OCI-LY3 (cell line): ENCODE measurements around the gene MN1.

ENCODE experiments used
- H2AFZ ChIP-seq: fragments of 200-600, 300-600 bp; shearing (Covaris generic); 2 replicates; pipeline ENCODE4 v1.6.0; 2014; ENCODE audit warnings: antibody characterized with exemption, low read depth, low read length
- H3K27ac ChIP-seq: fragments of 200-600, 300-600 bp; sonication (generic); 2 replicates; pipeline ENCODE4 v1.5.1; 2014; ENCODE audit warnings: mild to moderate bottlenecking, low read length, moderate library complexity, mixed read lengths
- H3K27me3 ChIP-seq: fragments of 200-600, 300-600 bp; sonication (generic); 2 replicates; pipeline ENCODE4 v1.6.1; 2014; ENCODE audit warnings: low read depth, low read length, mixed read lengths
- H3K36me3 ChIP-seq: fragments of 200-600, 300-600 bp; sonication (generic); replicated peaks from 2 replicates; pipeline ENCODE3; 2014; ENCODE audit warnings: low read depth, low read length, mixed read lengths
- H3K4me1 ChIP-seq: fragments of 300-600, 200-600 bp; sonication (generic); 2 replicates; pipeline ENCODE4 v1.6.1; 2014; ENCODE audit warnings: low read length, mixed read lengths
- H3K4me2 ChIP-seq: fragments of 200-600, 300-600 bp; sonication (generic); 2 replicates; pipeline ENCODE4 v1.6.1; 2014; ENCODE audit warnings: low read length, mixed read lengths
- H3K4me3 ChIP-seq: fragments of 300-600, 200-600 bp; sonication (generic); 2 replicates; pipeline ENCODE4 v1.5.1; 2014; ENCODE audit warnings: antibody characterized with exemption, mild to moderate bottlenecking, low read length, moderate library complexity
- H3K79me2 ChIP-seq: fragments of 300-600, 200-600 bp; shearing (Covaris generic); 2 replicates; pipeline ENCODE4 v1.6.1; 2014; ENCODE audit warnings: mild to moderate bottlenecking, low read length, mixed read lengths
- H3K9ac ChIP-seq: fragments of 300-600, 200-600 bp; shearing (Covaris generic); 2 replicates; pipeline ENCODE4 v1.6.0; 2014; ENCODE audit warnings: mild to moderate bottlenecking, low read length, moderate library complexity
- H3K9me3 ChIP-seq: fragments of 200-600, 300-600 bp; shearing (Covaris generic); 2 replicates; pipeline ENCODE4 v1.6.1; 2014; ENCODE audit warnings: low read length, mixed read lengths; ENCODE audit not compliant: insufficient read depth
- H4K20me1 ChIP-seq: fragments of 200-600, 300-600 bp; sonication (generic); 2 replicates; pipeline ENCODE4 v1.6.1; 2016; ENCODE audit warnings: low read length, mixed read lengths; ENCODE audit not compliant: insufficient read depth
- CTCF ChIP-seq: fragments of 200-600, 300-600 bp; sonication (generic); IDR thresholded peaks from 2 replicates; pipeline ENCODE4 v1.5.1; 2014; ENCODE audit warnings: antibody characterized with exemption, low read length, low read depth
- EZH2phosphoT487 ChIP-seq: fragments of 200-600 bp; shearing (Covaris generic); IDR thresholded peaks from 2 replicates; pipeline ENCODE4 v1.6.1; 2018; ENCODE audit warnings: antibody characterized with exemption, mixed run types, low read depth

MN1 gene

GRCh38 chr22:27714068-27714467 is 87.5 kb downstream of the MN1 start:
- Histone ChIP-seq H3K36me3 (no peaks in the 10 kb centered on the region), H3K9me3 (no peaks in the 10 kb centered on the region), H3K4me3 (no peak overlapping the region), H4K20me1 (no peaks in the 10 kb centered on the region), H3K4me1 (no peaks in the 10 kb centered on the region), H3K27ac (no peak overlapping the region), H2AFZ (no peak overlapping the region), H3K9ac (no peak overlapping the region), H3K79me2 (no peaks in the 10 kb centered on the region), H3K27me3 (peaks cover 22% of the 10 kb centered on the region), H3K4me2 (no peak overlapping the region)
- TF ChIP-seq CTCF (no peak), EZH2phosphoT487 (no peak)

GRCh38 chr22:27713461-27713860 is 88.1 kb downstream of the MN1 start:
- Histone ChIP-seq H3K79me2 (no peaks in the 10 kb centered on the region), H3K4me1 (no peaks in the 10 kb centered on the region), H3K27me3 (peaks cover 22% of the 10 kb centered on the region), H3K9ac (no peak overlapping the region), H2AFZ (no peak overlapping the region), H3K4me2 (no peak overlapping the region), H3K9me3 (no peaks in the 10 kb centered on the region), H4K20me1 (no peaks in the 10 kb centered on the region), H3K27ac (no peak overlapping the region), H3K4me3 (no peak overlapping the region), H3K36me3 (no peaks in the 10 kb centered on the region)
- TF ChIP-seq CTCF: no peak
- TF ChIP-seq EZH2phosphoT487: no peak

GRCh38 chr22:27711756-27712155 is 89.8 kb downstream of the MN1 start:
- Histone ChIP-seq H2AFZ (no peak overlapping the region), H3K27me3 (peaks cover 20% of the 10 kb centered on the region), H3K36me3 (no peaks in the 10 kb centered on the region), H3K9ac (no peak overlapping the region), H3K4me1 (no peaks in the 10 kb centered on the region), H3K4me2 (no peak overlapping the region), H4K20me1 (no peaks in the 10 kb centered on the region), H3K4me3 (no peak overlapping the region), H3K27ac (no peak overlapping the region), H3K79me2 (no peaks in the 10 kb centered on the region), H3K9me3 (no peaks in the 10 kb centered on the region)
- TF ChIP-seq EZH2phosphoT487 (no peak), CTCF (no peak)

- Histone ChIP-seq H3K4me2 (no peak overlapping the region), H3K9ac (no peak overlapping the region), H3K79me2 (no peaks in the 10 kb centered on the region), H3K36me3 (no peaks in the 10 kb centered on the region), H3K27me3 (peaks cover 18% of the 10 kb centered on the region), H3K4me3 (no peak overlapping the region), H3K9me3 (no peaks in the 10 kb centered on the region), H3K27ac (no peak overlapping the region), H2AFZ (no peak overlapping the region), H4K20me1 (no peaks in the 10 kb centered on the region), H3K4me1 (no peaks in the 10 kb centered on the region)
- TF ChIP-seq EZH2phosphoT487 (no peak), CTCF (no peak)
Observed at GRCh38 chr22:27711012-27711411, 90.5 kb downstream of the MN1 start.
